ENCODE measurements around the gene OR10H4. TPM values are rescaled to one million over a fixed set of nuclear protein-coding genes. Genes with fewer than 3 reads are reported as not detected.
"Not testable (repeated sequence)": the region's sequence is repeated elsewhere in the genome, so short reads cannot be mapped to it uniquely, and the experiment has no call there.

Gene OR10H4
- total RNA-seq, 1 donor from 2014 or later, result not detected

DNA sequence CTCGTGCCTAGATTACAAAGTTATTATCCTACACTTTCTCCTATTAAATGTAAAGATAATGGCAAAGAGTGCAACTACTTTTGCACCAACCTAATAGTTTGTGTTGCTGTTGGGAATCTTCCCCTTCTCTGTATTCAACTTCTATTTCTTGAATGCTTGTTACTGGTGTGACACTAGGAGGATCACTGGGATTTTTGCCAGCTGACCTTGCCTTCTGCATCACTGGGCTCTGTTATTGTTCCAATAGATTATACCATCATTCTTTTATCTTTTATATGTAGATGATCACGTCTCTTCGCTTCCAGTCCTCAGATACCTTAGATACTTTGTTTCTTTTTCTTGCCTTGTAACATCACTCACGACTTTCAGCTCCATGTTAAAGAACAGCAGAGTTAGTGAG, 3.5 kb upstream of the OR10H4 start:
- no peaks in the 10 kb centered on the region for H3K4me1 ChIP-seq
- no peaks in the 10 kb centered on the region for H3K36me3 ChIP-seq
- peaks cover 0 to 22% of the 10 kb centered on the region in 2 donors for H3K9me3 ChIP-seq
- H3K4me3 ChIP-seq, result no peak overlapping the region
- TF ChIP-seq, protein P1, sequence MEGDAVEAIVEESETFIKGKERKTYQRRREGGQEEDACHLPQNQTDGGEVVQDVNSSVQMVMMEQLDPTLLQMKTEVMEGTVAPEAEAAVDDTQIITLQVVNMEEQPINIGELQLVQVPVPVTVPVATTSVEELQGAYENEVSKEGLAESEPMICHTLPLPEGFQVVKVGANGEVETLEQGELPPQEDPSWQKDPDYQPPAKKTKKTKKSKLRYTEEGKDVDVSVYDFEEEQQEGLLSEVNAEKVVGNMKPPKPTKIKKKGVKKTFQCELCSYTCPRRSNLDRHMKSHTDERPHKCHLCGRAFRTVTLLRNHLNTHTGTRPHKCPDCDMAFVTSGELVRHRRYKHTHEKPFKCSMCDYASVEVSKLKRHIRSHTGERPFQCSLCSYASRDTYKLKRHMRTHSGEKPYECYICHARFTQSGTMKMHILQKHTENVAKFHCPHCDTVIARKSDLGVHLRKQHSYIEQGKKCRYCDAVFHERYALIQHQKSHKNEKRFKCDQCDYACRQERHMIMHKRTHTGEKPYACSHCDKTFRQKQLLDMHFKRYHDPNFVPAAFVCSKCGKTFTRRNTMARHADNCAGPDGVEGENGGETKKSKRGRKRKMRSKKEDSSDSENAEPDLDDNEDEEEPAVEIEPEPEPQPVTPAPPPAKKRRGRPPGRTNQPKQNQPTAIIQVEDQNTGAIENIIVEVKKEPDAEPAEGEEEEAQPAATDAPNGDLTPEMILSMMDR (IDR thresholded peaks at IDR 0.05), result no peak
- no peak overlapping the region for H3K27ac ChIP-seq
- intact Hi-C loops (cut with DNase I), result no loop called here
- DNase-seq (ENCODE audit: low spot score in 2 of 2), result no peak
- H3K27me3 ChIP-seq, result no peaks in the 10 kb centered on the region

DNA sequence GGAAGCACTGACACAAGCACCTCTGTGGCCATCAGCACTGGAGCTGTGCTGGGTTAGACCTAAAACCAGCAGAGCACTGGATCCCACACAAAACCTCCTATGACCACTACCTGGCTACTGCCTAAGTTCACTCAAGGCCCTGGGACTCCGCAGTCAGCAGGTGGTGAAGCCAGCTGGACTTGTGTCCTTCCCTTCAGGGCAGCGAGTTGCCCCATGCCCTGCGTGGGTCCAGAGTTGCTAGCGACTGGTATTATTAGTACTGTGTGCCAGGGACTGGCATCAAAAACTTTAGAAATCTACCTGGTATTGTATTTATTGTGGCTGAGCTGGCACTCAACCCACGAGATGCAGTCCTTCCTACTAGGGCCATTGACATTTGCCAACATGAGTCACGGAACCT, 6.0 kb downstream of the OR10H4 start:
- no peak overlapping the region for H3K4me3 ChIP-seq
- no peak overlapping the region for H3K27ac ChIP-seq
- no peaks in the 10 kb centered on the region for H3K9me3 ChIP-seq
- TF ChIP-seq, protein P1 (IDR thresholded peaks at IDR 0.05), result no peak
- H3K36me3 ChIP-seq, result no peaks in the 10 kb centered on the region
- DNase-seq (ENCODE audit: low spot score in 2 of 2), result no peak
- H3K27me3 ChIP-seq, result no peaks in the 10 kb centered on the region
- intact Hi-C loops (cut with DNase I), result no loop called here
- no peaks in the 10 kb centered on the region for H3K4me1 ChIP-seq

DNA sequence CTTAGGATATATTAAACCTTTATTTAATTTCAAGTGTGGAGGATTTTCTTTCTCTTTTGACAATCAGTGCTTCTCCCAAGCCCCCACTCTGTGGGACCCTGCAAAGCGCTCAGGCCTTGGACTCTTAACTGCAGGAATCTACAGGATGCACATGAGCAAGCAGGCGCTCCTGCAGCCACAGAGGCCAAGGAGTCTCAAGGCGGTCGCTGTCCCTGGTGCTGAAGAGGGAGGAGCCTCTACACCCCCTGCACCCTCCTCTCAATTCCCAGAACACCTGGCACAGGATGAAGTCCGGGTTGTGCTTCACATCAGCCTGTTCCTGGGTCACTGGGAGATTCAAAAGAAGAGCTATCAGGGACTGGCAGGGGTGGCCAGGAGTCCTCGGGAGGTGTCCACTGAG, 13.5 kb downstream of the OR10H4 start:
- Histone ChIP-seq H3K27ac (no peak overlapping the region), H3K9me3 (no peaks in the 10 kb centered on the region), H3K4me3 (no peak overlapping the region), H3K27me3 (no peaks in the 10 kb centered on the region), H3K4me1 (no peaks in the 10 kb centered on the region), H3K36me3 (no peaks in the 10 kb centered on the region)
- intact Hi-C loops (cut with DNase I), result no loop called here
- DNase-seq (ENCODE audit: low spot score in 2 of 2), result no peak
- TF ChIP-seq, protein P1 (IDR thresholded peaks at IDR 0.05), result no peak

DNA sequence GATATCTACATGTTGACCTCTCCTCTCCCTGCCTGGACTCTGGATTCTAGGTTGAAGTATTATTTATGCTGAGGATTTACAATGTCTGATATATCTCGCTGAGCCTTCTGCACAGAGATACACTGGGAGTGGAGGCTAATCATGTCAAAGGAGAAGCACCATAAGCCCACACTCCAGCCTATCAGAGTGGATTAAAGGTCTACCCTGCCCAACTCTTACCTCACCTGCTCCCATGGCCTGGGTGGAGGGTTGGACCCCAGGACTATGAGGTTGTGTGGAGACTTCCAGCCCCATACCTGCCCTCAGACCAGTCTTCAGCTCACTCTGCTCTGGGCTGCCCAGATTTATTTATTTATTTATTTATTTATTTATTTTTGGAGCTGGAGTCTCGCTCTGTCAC, 15.4 kb downstream of the OR10H4 start:
- Histone ChIP-seq H3K4me3 (no peak overlapping the region), H3K4me1 (no peaks in the 10 kb centered on the region), H3K27me3 (no peaks in the 10 kb centered on the region), H3K27ac (no peak overlapping the region), H3K9me3 (no peaks in the 10 kb centered on the region), H3K36me3 (no peaks in the 10 kb centered on the region)
- TF ChIP-seq, protein P1 (IDR thresholded peaks at IDR 0.05), result no peak
- DNase-seq (ENCODE audit: low spot score in 2 of 2), result no peak
- intact Hi-C loops (cut with DNase I), result no loop called here

DNA sequence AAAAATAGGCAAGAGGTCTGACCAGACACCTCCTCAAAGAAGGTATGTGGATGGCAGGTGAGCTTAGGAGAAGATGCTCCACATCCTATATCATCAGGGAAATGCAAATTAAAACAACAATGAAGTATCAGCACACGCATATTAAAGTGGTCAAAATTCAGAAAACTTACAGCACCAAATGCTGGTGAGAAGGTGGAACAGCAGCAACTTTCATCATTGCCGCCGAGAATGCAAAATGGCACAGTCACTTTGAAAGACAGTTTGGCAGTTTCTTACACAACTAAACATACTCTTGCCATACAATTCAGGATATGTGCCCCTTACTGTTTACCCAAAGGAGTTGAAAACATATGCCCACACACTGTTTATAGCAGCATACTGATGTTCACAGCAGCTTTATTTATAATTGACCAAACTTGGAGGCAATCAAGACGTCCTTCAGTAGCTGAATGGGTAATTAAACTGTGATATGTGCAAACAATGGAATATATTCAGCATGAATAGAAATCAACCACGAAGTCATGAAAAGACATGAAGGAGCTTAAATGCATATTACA, 22.5 kb downstream of the OR10H4 start:
- no peaks in the 10 kb centered on the region for H3K9me3 ChIP-seq
- TF ChIP-seq, protein P1 (IDR thresholded peaks at IDR 0.05), result no peak
- no peak overlapping the region for H3K27ac ChIP-seq
- intact Hi-C loops (cut with DNase I), result no loop called here
- DNase-seq (ENCODE audit: low spot score in 2 of 2), result no peak
- no peak overlapping the region for H3K4me3 ChIP-seq
- H3K4me1 ChIP-seq, result no peaks in the 10 kb centered on the region
- H3K27me3 ChIP-seq, result no peaks in the 10 kb centered on the region
- no peaks in the 10 kb centered on the region for H3K36me3 ChIP-seq

DNA sequence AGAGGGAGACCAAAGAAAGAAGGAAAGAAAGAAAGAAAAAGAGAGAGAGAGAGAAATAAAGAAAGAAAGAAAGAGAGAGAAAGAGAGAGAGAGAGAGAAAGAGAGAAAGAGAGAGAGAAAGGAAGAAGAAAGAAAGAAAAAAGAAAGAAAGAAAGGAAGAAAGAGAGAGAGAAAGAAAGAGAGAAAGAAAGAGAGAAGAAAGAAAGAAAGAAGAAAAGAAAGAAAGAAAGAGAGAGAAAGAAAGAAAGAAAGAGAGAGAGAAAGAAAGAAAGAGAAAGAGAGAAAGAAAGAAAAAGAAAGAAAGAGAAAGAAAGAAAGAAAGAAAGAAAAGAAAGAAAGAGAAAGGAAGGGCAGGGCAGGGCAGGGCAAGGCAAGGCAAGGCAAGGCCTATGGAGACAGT, 23.2 kb downstream of the OR10H4 start:
- H3K9me3 ChIP-seq; H3K36me3 ChIP-seq; H3K4me1 ChIP-seq; H3K27me3 ChIP-seq; H3K4me3 ChIP-seq; DNase-seq (ENCODE audit: low spot score in 2 of 2); H3K27ac ChIP-seq; intact Hi-C loops (cut with DNase I): not testable (repeated sequence)

Measured in ascending aorta (tissue), 2 donors.